GM19324 (cell line): ENCODE data around the gene PPP1R9A.

Experiments used
- ATAC-seq: cut with Tn5 transposase; IDR thresholded peaks from one replicate; pipeline ENCODE4 v1.9.1; 2021; ENCODE audit warnings: mild to moderate bottlenecking, moderate library complexity; ENCODE audit not compliant: unreplicated experiment, low FRiP score

Gene PPP1R9A

GRCh38 chr7:95155965-95156364, 248.6 kb downstream of the PPP1R9A start:
- ATAC-seq: no peak

GRCh38 chr7:95157381-95157780, 250.0 kb downstream of the PPP1R9A start:
- no peak for ATAC-seq

GRCh38 chr7:95169678-95170077, 262.3 kb downstream of the PPP1R9A start:
- ATAC-seq: no peak

GRCh38 chr7:95172420-95172819, 265.0 kb downstream of the PPP1R9A start:
- no peak for ATAC-seq

- ATAC-seq: no peak
These were observed 283.1 kb downstream of the PPP1R9A start for GRCh38 chr7:95190515-95190914.

- no peak for ATAC-seq
These were observed 284.4 kb downstream of the PPP1R9A start for GRCh38 chr7:95191795-95192194.

GRCh38 chr7:95198863-95199262, 291.5 kb downstream of the PPP1R9A start:
- no peak for ATAC-seq

GRCh38 chr7:95199779-95200558, 292.6 kb downstream of the PPP1R9A start:
- ATAC-seq: no peak

GRCh38 chr7:95200741-95201140, 293.3 kb downstream of the PPP1R9A start:
- ATAC-seq: no peak

- ATAC-seq: no peak
These were observed 294.3 kb downstream of the PPP1R9A start for GRCh38 chr7:95201727-95202126.

GRCh38 chr7:95204618-95205017, 297.2 kb downstream of the PPP1R9A start:
- no peak for ATAC-seq

- no peak for ATAC-seq
These were observed 298.4 kb downstream of the PPP1R9A start for GRCh38 chr7:95205665-95206225.

- ATAC-seq: no peak
These were observed 301.9 kb downstream of the PPP1R9A start for GRCh38 chr7:95209276-95209675.

- ATAC-seq: no peak
These were observed 302.4 kb downstream of the PPP1R9A start for GRCh38 chr7:95209788-95210187.

GRCh38 chr7:95213148-95213547, 305.8 kb downstream of the PPP1R9A start:
- ATAC-seq: no peak

- ATAC-seq: no peak
These were observed 306.6 kb downstream of the PPP1R9A start for GRCh38 chr7:95213809-95214492.

GRCh38 chr7:95219721-95220120, 312.3 kb downstream of the PPP1R9A start:
- no peak for ATAC-seq

GRCh38 chr7:95220328-95220727, 312.9 kb downstream of the PPP1R9A start:
- no peak for ATAC-seq

GRCh38 chr7:95225301-95225700, 317.9 kb downstream of the PPP1R9A start:
- no peak for ATAC-seq

- no peak for ATAC-seq
These were observed 321.9 kb downstream of the PPP1R9A start for GRCh38 chr7:95229301-95229700.

- no peak for ATAC-seq
These were observed 331.0 kb downstream of the PPP1R9A start for GRCh38 chr7:95238252-95238943.
